CD8-positive, alpha-beta memory T cell (primary cell): Measurements from ENCODE around the gene OR13F1. TPM values are rescaled to one million over a fixed set of nuclear protein-coding genes. Genes with fewer than 3 reads are reported as not detected.
"Not testable (repeated sequence)": the region's sequence is repeated elsewhere in the genome, so short reads cannot be mapped to it uniquely, and the experiment has no call there.

ENCODE experiments used
- CTCF ChIA-PET: fragments of 350-600 bp; sonication (Branson Sonifier 250); formaldehyde crosslinking; loops from one replicate; lab custom pipeline; 2021; ENCODE audit warnings: antibody characterized with exemption; lab: Charles Lee
- POLR2A ChIA-PET: fragments of 350-600 bp; sonication (Branson Sonifier 250); formaldehyde crosslinking; loops from one replicate; lab custom pipeline; 2021; ENCODE audit warnings: antibody characterized with exemption; lab: Charles Lee
- DNase-seq, 5 donors: peaks; one replicate each; pipeline versions ENCODE4 v3.0.0 to v3.0.0-alpha.2; 2020 to 2022; ENCODE audit warnings: mixed read lengths in 1 of 5
- H3K27ac ChIP-seq: one replicate; pipeline ENCODE4 v1.7.0; 2013; ENCODE audit warnings: low read depth, mild to moderate bottlenecking, low read length, moderate library complexity
- H3K27me3 ChIP-seq: 2 replicates; pipeline ENCODE4 v1.7.0; 2013; ENCODE audit warnings: low read length, mild to moderate bottlenecking; ENCODE audit not compliant: insufficient read depth, poor library complexity, severe bottlenecking
- H3K36me3 ChIP-seq: 2 replicates; pipeline ENCODE4 v1.7.0; 2013; ENCODE audit warnings: mild to moderate bottlenecking, low read length, moderate library complexity; ENCODE audit not compliant: insufficient read depth
- H3K4me1 ChIP-seq: 2 replicates; pipeline ENCODE4 v1.7.0; 2013; ENCODE audit warnings: mild to moderate bottlenecking, low read length, moderate library complexity; ENCODE audit not compliant: insufficient read depth
- H3K4me3 ChIP-seq: 2 replicates; pipeline ENCODE4 v1.7.0; 2013; ENCODE audit warnings: mild to moderate bottlenecking, low read length
- H3K9me3 ChIP-seq: 2 replicates; pipeline ENCODE4 v1.7.0; 2013; ENCODE audit warnings: mild to moderate bottlenecking, low read length
- H3K27ac Mint-ChIP-seq, 8 donors: one replicate each; pipeline ENCODE4 v1.8.0; 2020 to 2021; ENCODE audit warnings: mixed read lengths in 8 of 8, mild to moderate bottlenecking in 6 of 8, inconsistent platforms in 3 of 8, moderate library complexity in 3 of 8
- H3K27me3 Mint-ChIP-seq, 2 donors: one replicate each; pipeline ENCODE4 v1.8.0; 2020 to 2021; ENCODE audit warnings: mixed read lengths in 2 of 2, mild to moderate bottlenecking in 1 of 2, moderate library complexity in 1 of 2
- H3K36me3 Mint-ChIP-seq, 3 donors: one replicate each; pipeline ENCODE4 v1.8.0; 2020 to 2021; ENCODE audit warnings: mixed read lengths in 3 of 3, inconsistent platforms in 1 of 3, mild to moderate bottlenecking in 1 of 3
- H3K4me1 Mint-ChIP-seq, 3 donors: one replicate each; pipeline ENCODE4 v1.8.0; 2020 to 2021; ENCODE audit warnings: mixed read lengths in 3 of 3, inconsistent platforms in 1 of 3, mild to moderate bottlenecking in 1 of 3
- H3K4me3 Mint-ChIP-seq, 7 donors: one replicate each; pipeline ENCODE4 v1.8.0; 2020 to 2021; ENCODE audit warnings: mixed read lengths in 7 of 7, mild to moderate bottlenecking in 6 of 7, moderate library complexity in 4 of 7, inconsistent platforms in 2 of 7
- H3K9me3 Mint-ChIP-seq, 5 donors: one replicate each; pipeline ENCODE4 v1.8.0; 2020 to 2022; ENCODE audit warnings: mixed read lengths in 5 of 5, mild to moderate bottlenecking in 3 of 5, moderate library complexity in 2 of 5, inconsistent platforms in 1 of 5
- polyA plus RNA-seq: library from polyadenylated mRNA; unstranded; fragments of 300-500 nt; fragmentation: Illumina TruSeq; gene quantifications from one replicate; pipeline ENCODE4 v1.2.3, GENCODE V29; 2021
- total RNA-seq, 2 experiments: library from RNA; stranded (reverse); gene quantifications; one replicate each; pipeline ENCODE4 v1.2.3, GENCODE V29; 2021

The OR13F1 gene
- total and polyA plus RNA-seq, 3 experiments from 2014 or later = not detected

- H3K27ac ChIP-seq = no peak overlapping the region
- Mint-ChIP-seq H3K27ac (no peak overlapping the region), H3K4me3 (no peak overlapping the region), H3K27me3 (no peaks in the 10 kb centered on the region), H3K36me3 (no peaks in the 10 kb centered on the region), H3K9me3 (peaks cover 0 to 2% (median 0%) of the 10 kb centered on the region in 5 donors), H3K4me1 (no peaks in the 10 kb centered on the region)
- no peaks in the 10 kb centered on the region for H3K36me3 ChIP-seq
- H3K4me3 ChIP-seq = no peak overlapping the region
- CTCF ChIA-PET = no interaction called here
- H3K27me3 ChIP-seq = no peaks in the 10 kb centered on the region
- H3K4me1 ChIP-seq = no peaks in the 10 kb centered on the region
- DNase-seq = no peak
- H3K9me3 ChIP-seq = no peaks in the 10 kb centered on the region
- POLR2A ChIA-PET = no interaction called here
Observed at GRCh38 chr9:104506565-104506964, 2.5 kb downstream of the OR13F1 start.

GRCh38 chr9:104514901-104515300 lies 10.8 kb downstream of the OR13F1 start:
- DNase-seq = no peak
- no peaks in the 10 kb centered on the region for H3K27me3 Mint-ChIP-seq
- H3K9me3 ChIP-seq = no peaks in the 10 kb centered on the region
- no peaks in the 10 kb centered on the region for H3K36me3 ChIP-seq
- H3K4me1 Mint-ChIP-seq = no peaks in the 10 kb centered on the region
- H3K9me3 Mint-ChIP-seq = peaks cover 0 to 2% (median 0%) of the 10 kb centered on the region in 5 donors
- H3K4me3 ChIP-seq = no peak overlapping the region
- ChIA-PET POLR2A (no interaction called here), CTCF (no interaction called here)
- no peak overlapping the region for H3K4me3 Mint-ChIP-seq
- H3K27ac Mint-ChIP-seq = no peak overlapping the region
- no peaks in the 10 kb centered on the region for H3K36me3 Mint-ChIP-seq
- no peaks in the 10 kb centered on the region for H3K27me3 ChIP-seq
- H3K4me1 ChIP-seq = no peaks in the 10 kb centered on the region
- H3K27ac ChIP-seq = no peak overlapping the region

GRCh38 chr9:104520241-104520640 lies 16.2 kb downstream of the OR13F1 start:
- H3K27me3 Mint-ChIP-seq, H3K4me1 Mint-ChIP-seq, H3K27ac Mint-ChIP-seq, DNase-seq, CTCF ChIA-PET, H3K9me3 Mint-ChIP-seq, H3K4me1 ChIP-seq, H3K4me3 Mint-ChIP-seq, H3K36me3 Mint-ChIP-seq, H3K27ac ChIP-seq, H3K9me3 ChIP-seq, POLR2A ChIA-PET, H3K36me3 ChIP-seq, H3K27me3 ChIP-seq, H3K4me3 ChIP-seq: not testable (repeated sequence)

- DNase-seq = no peak
- ChIA-PET POLR2A (no interaction called here), CTCF (no interaction called here)
- Mint-ChIP-seq H3K27ac (no peak within 1 kb of the TSS), H3K4me1 (no peaks in the 10 kb centered on the region), H3K9me3 (peaks cover 0 to 6% (median 2%) of the 10 kb centered on the region in 5 donors), H3K27me3 (no peaks in the 10 kb centered on the region), H3K4me3 (no peak within 1 kb of the TSS), H3K36me3 (no peaks in the 10 kb centered on the region)
- Histone ChIP-seq H3K27me3 (no peaks in the 10 kb centered on the region), H3K36me3 (no peaks in the 10 kb centered on the region), H3K27ac (no peak within 1 kb of the TSS), H3K4me1 (no peaks in the 10 kb centered on the region), H3K9me3 (no peaks in the 10 kb centered on the region), H3K4me3 (no peak within 1 kb of the TSS)
Observed at GRCh38 chr9:104527109-104527508, 23.0 kb downstream of the OR13F1 start, which contains the start of gene OR13C4. OR13C4 (minus strand) TSS chr9:104527209; CDS start chr9:104527209, 0 bp downstream.

- no peaks in the 10 kb centered on the region for H3K4me1 ChIP-seq
- ChIA-PET CTCF (no interaction called here), POLR2A (no interaction called here)
- Mint-ChIP-seq H3K4me1 (no peaks in the 10 kb centered on the region), H3K4me3 (no peak within 1 kb of the TSS), H3K27me3 (no peaks in the 10 kb centered on the region), H3K9me3 (peaks cover 0 to 2% (median 0%) of the 10 kb centered on the region in 5 donors), H3K36me3 (no peaks in the 10 kb centered on the region), H3K27ac (no peak within 1 kb of the TSS)
- DNase-seq = no peak
- no peak within 1 kb of the TSS for H3K4me3 ChIP-seq
- H3K9me3 ChIP-seq = no peaks in the 10 kb centered on the region
- no peak within 1 kb of the TSS for H3K27ac ChIP-seq
- no peaks in the 10 kb centered on the region for H3K27me3 ChIP-seq
- no peaks in the 10 kb centered on the region for H3K36me3 ChIP-seq
Observed at GRCh38 chr9:104536756-104537155, 32.7 kb downstream of the OR13F1 start, which contains the start of gene OR13C3. OR13C3 (minus strand) TSS chr9:104536856; CDS start chr9:104536723, 133 bp downstream.

- no peaks in the 10 kb centered on the region for H3K4me1 ChIP-seq
- ChIA-PET POLR2A (no interaction called here), CTCF (no interaction called here)
- Mint-ChIP-seq H3K9me3 (peaks cover 0 to 2% (median 0%) of the 10 kb centered on the region in 5 donors), H3K36me3 (no peaks in the 10 kb centered on the region), H3K27ac (no peak overlapping the region), H3K27me3 (no peaks in the 10 kb centered on the region), H3K4me3 (no peak overlapping the region), H3K4me1 (no peaks in the 10 kb centered on the region)
- H3K27me3 ChIP-seq = no peaks in the 10 kb centered on the region
- H3K36me3 ChIP-seq = no peaks in the 10 kb centered on the region
- H3K27ac ChIP-seq = no peak overlapping the region
- no peak overlapping the region for H3K4me3 ChIP-seq
- no peak for DNase-seq
- no peaks in the 10 kb centered on the region for H3K9me3 ChIP-seq
Observed at GRCh38 chr9:104539275-104539674, 35.2 kb downstream of the OR13F1 start.

GRCh38 chr9:104544644-104545043 lies 40.6 kb downstream of the OR13F1 start:
- H3K27ac Mint-ChIP-seq = no peak overlapping the region
- POLR2A ChIA-PET = no interaction called here
- Histone ChIP-seq H3K4me3 (no peak overlapping the region), H3K27me3 (no peaks in the 10 kb centered on the region), H3K36me3 (no peaks in the 10 kb centered on the region), H3K9me3 (no peaks in the 10 kb centered on the region), H3K27ac (no peak overlapping the region), H3K4me1 (no peaks in the 10 kb centered on the region)
- H3K36me3 Mint-ChIP-seq = no peaks in the 10 kb centered on the region
- H3K4me3 Mint-ChIP-seq = no peak overlapping the region
- H3K9me3 Mint-ChIP-seq = no peaks in the 10 kb centered on the region
- no peaks in the 10 kb centered on the region for H3K27me3 Mint-ChIP-seq
- CTCF ChIA-PET = no interaction called here
- DNase-seq = no peak
- H3K4me1 Mint-ChIP-seq = no peaks in the 10 kb centered on the region

- H3K9me3 ChIP-seq = no peaks in the 10 kb centered on the region
- peaks cover 0 to 10% (median 4%) of the 10 kb centered on the region in 5 donors for H3K9me3 Mint-ChIP-seq
- H3K27ac ChIP-seq = no peak overlapping the region
- no peaks in the 10 kb centered on the region for H3K36me3 ChIP-seq
- H3K27ac Mint-ChIP-seq = no peak overlapping the region
- H3K4me3 Mint-ChIP-seq = no peak overlapping the region
- no peaks in the 10 kb centered on the region for H3K27me3 Mint-ChIP-seq
- H3K27me3 ChIP-seq = no peaks in the 10 kb centered on the region
- CTCF ChIA-PET = no interaction called here
- DNase-seq = no peak
- H3K4me3 ChIP-seq = no peak overlapping the region
- no peaks in the 10 kb centered on the region for H3K4me1 Mint-ChIP-seq
- no peaks in the 10 kb centered on the region for H3K36me3 Mint-ChIP-seq
- POLR2A ChIA-PET = no interaction called here
- no peaks in the 10 kb centered on the region for H3K4me1 ChIP-seq
Observed at GRCh38 chr9:104553261-104553660, 49.2 kb downstream of the OR13F1 start.
